Cardiac muscle cell (in vitro differentiated cells and primary cell): ENCODE data around the gene MMRN1. TPM values are rescaled to one million over a fixed set of nuclear protein-coding genes. Genes with fewer than 3 reads are reported as not detected.

Experiments used
- DNase-seq, 2 donors: peaks; one replicate each; pipeline versions ENCODE4 v3.0.0 to v3.0.0-alpha.2; 2010 to 2017; ENCODE audit warnings: low read depth in 1 of 2, low spot score in 1 of 2
- H3K27ac ChIP-seq: fragments of 200-600 bp; sonication (generic); 2 replicates; pipeline ENCODE4 v1.5.1; 2016
- H3K27me3 ChIP-seq: fragments of 200-600 bp; sonication (generic); 2 replicates; pipeline ENCODE4 v1.6.0; 2016; ENCODE audit warnings: control low read depth
- H3K36me3 ChIP-seq: fragments of 200-600 bp; sonication (generic); 2 replicates; pipeline ENCODE4 v1.5.1; 2016; ENCODE audit warnings: control low read depth
- H3K4me1 ChIP-seq: fragments of 200-600 bp; sonication (generic); 2 replicates; pipeline ENCODE4 v1.8.1; 2017; ENCODE audit warnings: low read depth, mild to moderate bottlenecking, mixed run types
- H3K4me3 ChIP-seq: fragments of 200-600 bp; sonication (generic); 2 replicates; pipeline ENCODE4 v1.5.1; 2016; ENCODE audit warnings: mild to moderate bottlenecking
- H3K9me3 ChIP-seq: fragments of 200-600 bp; sonication (generic); 2 replicates; pipeline ENCODE4 v1.5.1; 2017; ENCODE audit warnings: low read depth, mild to moderate bottlenecking, control low read depth
- polyA plus RNA-seq: library from polyadenylated mRNA; unstranded; fragments of >200 nt; fragmentation: Nextera tagmentation; extraction: Ambion mirVana; gene quantifications from 2 replicates; pipeline ENCODE4 v1.2.1, GENCODE V29; 2016
- total RNA-seq: library from RNA; depleted of rRNA; stranded (reverse); fragments of >200 nt; gene quantifications from 2 replicates; pipeline ENCODE4 v1.2.3, GENCODE V29; 2016
- TF ChIP-seq, protein P1 (sequence below): IDR thresholded peaks from 2 replicates; pipeline ENCODE4 v1.5.1; 2012; ENCODE audit warnings: low read depth, mild to moderate bottlenecking, low read length

MMRN1 gene
- total and polyA plus RNA-seq, 2 experiments from 2014 or later = 0.27 to 0.83 TPM

DNA sequence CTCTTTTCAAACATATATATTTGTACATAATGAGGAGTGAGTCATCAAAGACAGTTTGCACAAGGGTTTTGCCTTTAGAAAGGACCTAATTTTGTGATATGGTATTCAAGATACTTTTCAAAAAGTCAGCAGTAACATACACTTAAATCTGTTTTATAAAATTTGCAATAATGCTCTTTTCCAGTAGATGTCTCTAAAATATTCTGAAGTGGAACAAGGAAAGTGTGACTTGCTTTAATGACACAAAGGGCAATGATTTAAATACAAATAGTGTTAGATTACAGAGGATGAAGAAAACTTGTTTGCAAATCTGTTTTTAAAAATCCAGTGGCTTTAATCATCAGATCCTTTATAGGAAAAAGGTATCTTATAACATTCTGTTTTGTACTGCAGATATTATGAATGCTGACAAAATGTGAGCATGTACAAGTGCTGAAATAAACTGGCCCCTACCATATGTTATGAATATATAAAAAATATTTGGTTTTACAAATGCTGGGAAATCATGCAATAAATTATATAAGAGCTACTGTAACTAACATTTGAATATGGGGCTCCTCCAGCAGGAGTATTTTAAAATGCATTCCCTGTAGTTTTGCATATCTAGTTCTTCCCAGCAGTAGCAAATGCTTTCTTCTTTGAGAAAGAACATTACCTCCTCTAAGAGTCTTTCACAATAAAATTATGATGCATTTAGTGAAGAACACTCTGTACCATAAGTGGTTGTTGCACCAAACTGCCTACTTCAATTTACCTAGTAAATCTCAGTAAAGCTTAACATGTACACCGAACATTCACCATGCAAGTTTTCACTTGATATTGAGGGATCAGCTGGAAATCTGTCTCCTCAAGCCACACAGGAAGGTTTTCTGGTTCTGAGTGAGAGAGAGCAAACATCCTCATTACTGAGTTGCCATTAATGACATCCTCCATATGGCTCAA lies 20.2 kb downstream of the MMRN1 start:
- TF ChIP-seq, protein P1, sequence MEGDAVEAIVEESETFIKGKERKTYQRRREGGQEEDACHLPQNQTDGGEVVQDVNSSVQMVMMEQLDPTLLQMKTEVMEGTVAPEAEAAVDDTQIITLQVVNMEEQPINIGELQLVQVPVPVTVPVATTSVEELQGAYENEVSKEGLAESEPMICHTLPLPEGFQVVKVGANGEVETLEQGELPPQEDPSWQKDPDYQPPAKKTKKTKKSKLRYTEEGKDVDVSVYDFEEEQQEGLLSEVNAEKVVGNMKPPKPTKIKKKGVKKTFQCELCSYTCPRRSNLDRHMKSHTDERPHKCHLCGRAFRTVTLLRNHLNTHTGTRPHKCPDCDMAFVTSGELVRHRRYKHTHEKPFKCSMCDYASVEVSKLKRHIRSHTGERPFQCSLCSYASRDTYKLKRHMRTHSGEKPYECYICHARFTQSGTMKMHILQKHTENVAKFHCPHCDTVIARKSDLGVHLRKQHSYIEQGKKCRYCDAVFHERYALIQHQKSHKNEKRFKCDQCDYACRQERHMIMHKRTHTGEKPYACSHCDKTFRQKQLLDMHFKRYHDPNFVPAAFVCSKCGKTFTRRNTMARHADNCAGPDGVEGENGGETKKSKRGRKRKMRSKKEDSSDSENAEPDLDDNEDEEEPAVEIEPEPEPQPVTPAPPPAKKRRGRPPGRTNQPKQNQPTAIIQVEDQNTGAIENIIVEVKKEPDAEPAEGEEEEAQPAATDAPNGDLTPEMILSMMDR = no peak
- Histone ChIP-seq H3K27me3 (no peaks in the 10 kb centered on the region), H3K4me1 (peaks cover 5% of the 10 kb centered on the region), H3K4me3 (no peak overlapping the region), H3K27ac (no peak overlapping the region), H3K36me3 (no peaks in the 10 kb centered on the region), H3K9me3 (no peaks in the 10 kb centered on the region)
- no peak for DNase-seq

- no peaks in the 10 kb centered on the region for H3K27me3 ChIP-seq
- TF ChIP-seq, protein P1 = no peak
Measured at GRCh38 chr4:89915937-89916336, 21.3 kb downstream of the MMRN1 start.

GRCh38 chr4:89922848-89923416 lies 28.3 kb downstream of the MMRN1 start:
- no peaks in the 10 kb centered on the region for H3K9me3 ChIP-seq
- H3K4me3 ChIP-seq = no peak overlapping the region
- no peaks in the 10 kb centered on the region for H3K4me1 ChIP-seq
- H3K27ac ChIP-seq = no peak overlapping the region
- no peak for DNase-seq
- H3K36me3 ChIP-seq = no peaks in the 10 kb centered on the region
- TF ChIP-seq, protein P1 = no peak
- H3K27me3 ChIP-seq = no peaks in the 10 kb centered on the region

More at GRCh38 chr4:89915937-89916336, 21.3 kb downstream of the MMRN1 start:
- H3K9me3 ChIP-seq = no peaks in the 10 kb centered on the region
- H3K4me1 ChIP-seq = peaks cover 5% of the 10 kb centered on the region
- no peak overlapping the region for H3K4me3 ChIP-seq
- no peak for DNase-seq
- H3K27ac ChIP-seq = no peak overlapping the region
- no peaks in the 10 kb centered on the region for H3K36me3 ChIP-seq

- Histone ChIP-seq H3K9me3 (no peaks in the 10 kb centered on the region), H3K27me3 (no peaks in the 10 kb centered on the region), H3K27ac (no peak overlapping the region), H3K4me1 (no peaks in the 10 kb centered on the region), H3K4me3 (no peak overlapping the region), H3K36me3 (no peaks in the 10 kb centered on the region)
- no peak for DNase-seq
- TF ChIP-seq, protein P1 = no peak
Measured at GRCh38 chr4:89928838-89929237, 34.2 kb downstream of the MMRN1 start.

DNA sequence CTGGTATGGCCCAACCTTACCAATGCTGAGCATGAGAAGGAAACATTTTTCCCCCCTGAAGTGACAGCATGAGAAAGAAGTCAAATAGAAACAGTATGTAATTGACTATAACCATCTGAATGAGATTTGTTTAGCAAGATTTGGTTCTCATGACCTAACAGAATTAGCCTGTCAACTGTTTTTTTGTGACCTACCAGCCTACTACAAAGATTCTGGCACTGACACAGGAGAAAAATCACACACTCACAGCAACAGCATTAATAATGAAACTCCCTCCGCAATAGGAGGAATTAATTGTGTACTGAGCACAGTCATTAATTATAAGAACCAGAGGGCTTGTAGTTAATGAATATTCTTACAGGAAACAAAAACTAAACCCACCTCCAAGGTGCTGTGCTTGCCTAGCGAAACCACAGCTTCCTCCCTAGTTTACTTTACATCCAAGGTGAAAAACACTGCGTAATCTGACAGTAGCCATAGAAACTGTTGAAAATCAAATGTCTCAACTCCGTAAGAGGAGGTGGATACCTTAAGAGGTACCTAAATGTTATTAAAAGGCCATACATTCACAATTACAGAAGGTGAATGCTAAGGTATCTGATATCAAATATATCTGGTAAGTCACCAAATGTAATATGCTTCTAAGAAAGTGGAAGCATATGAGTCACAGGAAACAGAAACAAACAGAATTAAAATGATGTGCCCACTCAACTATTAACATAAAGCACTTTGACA lies 34.9 kb downstream of the MMRN1 start:
- no peaks in the 10 kb centered on the region for H3K4me1 ChIP-seq
- H3K9me3 ChIP-seq = no peaks in the 10 kb centered on the region
- no peak for DNase-seq
- H3K27me3 ChIP-seq = no peaks in the 10 kb centered on the region
- no peak overlapping the region for H3K4me3 ChIP-seq
- H3K27ac ChIP-seq = no peak overlapping the region
- TF ChIP-seq, protein P1 = no peak
- no peaks in the 10 kb centered on the region for H3K36me3 ChIP-seq
